ENCODE measurements around the gene LMBRD2. TPM values are rescaled to one million over a fixed set of nuclear protein-coding genes. Genes with fewer than 3 reads are reported as not detected.

LMBRD2 gene
- total and polyA plus RNA-seq, 2 of the 8 experiments (the other 6 are each of a cell fraction or from before 2014, with no cell fraction given): 1.1 to 4.1 TPM

- TF ChIP-seq RXRA (IDR thresholded peaks at IDR 0.05; ENCODE audit: insufficient read depth, low read depth, low read length): no peak
Measured at GRCh38 chr5:36175043-36175442, 23.4 kb upstream of the LMBRD2 start (continued).

Measured in H1 (cell line).